Stimulated activated CD8-positive, alpha-beta memory T cell treated with anti-CD3 and anti-CD28 coated beads, Interleukin-15, amount 100 ng/mL, for 4 hours (primary cell): ENCODE measurements around the gene CEACAM21.
"Not testable (repeated sequence)": the region's sequence is repeated elsewhere in the genome, so short reads cannot be mapped to it uniquely, and the experiment has no call there.

ENCODE experiments used
- DNase-seq, 2 donors: peaks; one replicate each; pipeline ENCODE4 v3.0.0-alpha.2; 2020; ENCODE audit warnings: low read depth in 2 of 2

The CEACAM21 gene

DNA sequence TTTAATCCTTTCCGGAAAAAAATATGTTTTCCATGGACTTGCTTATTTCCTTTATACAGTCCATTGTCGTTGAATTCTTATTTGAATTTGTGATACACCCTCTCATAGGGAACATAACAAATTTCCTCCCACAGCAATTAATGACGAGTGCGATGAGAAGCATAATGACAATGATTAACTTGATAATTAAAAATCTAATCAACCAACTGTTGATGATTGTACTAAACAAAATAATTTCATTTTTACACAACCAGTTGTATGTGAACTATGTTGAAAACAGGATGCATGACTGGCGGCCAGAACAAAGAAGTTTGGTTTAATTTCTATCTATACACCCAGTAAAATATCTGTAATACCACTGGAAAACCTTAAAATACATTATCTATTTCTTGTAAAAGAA, 26.1 kb upstream of the CEACAM21 start:
- DNase-seq, result no peak

- DNase-seq, result no peak
These were observed 24.8 kb upstream of the CEACAM21 start for GRCh38 chr19:41551212-41551610.

DNA sequence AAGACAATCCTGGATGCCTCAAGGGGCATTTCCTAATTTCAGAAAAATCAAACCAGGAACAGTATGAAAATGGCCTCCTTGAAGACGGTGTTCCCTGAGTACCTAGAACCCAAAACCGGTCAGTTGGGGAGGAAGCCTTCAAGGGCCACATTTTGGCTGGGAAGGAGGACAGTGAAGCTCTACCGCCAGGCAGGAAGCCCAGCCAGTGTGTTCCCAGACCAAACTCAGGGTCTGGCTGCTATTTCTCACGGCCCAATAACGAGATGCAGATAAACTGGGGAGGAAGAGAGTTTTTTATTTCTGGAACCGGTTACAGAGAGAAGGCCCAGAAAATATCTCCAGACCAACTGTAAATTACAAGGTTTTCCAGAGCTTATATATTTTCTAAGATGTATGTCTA, 24.3 kb upstream of the CEACAM21 start:
- no peak for DNase-seq

- no peak for DNase-seq
These were observed 23.4 kb upstream of the CEACAM21 start for GRCh38 chr19:41552558-41552957.

DNA sequence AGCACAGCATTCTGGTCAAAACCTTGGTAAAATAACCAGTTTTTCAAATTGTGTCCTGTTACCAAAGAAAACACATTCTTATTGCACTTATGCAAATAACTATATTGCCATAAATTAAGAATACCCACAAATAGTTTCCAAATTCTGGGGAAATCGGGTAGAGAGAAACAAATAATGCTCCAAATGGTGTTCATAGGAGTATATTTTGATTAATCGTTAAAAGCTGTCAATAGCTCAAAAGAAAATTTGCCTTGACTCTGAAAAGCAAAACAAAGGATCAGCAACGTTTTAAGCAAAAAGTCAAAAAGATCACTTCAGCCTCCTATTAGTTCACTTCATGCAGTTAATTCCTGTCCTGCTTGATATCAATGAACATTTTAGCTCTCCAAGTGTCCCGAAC, 22.2 kb upstream of the CEACAM21 start:
- DNase-seq, result no peak

- no peak for DNase-seq
These were observed 21.1 kb upstream of the CEACAM21 start for GRCh38 chr19:41554907-41555306.

DNA sequence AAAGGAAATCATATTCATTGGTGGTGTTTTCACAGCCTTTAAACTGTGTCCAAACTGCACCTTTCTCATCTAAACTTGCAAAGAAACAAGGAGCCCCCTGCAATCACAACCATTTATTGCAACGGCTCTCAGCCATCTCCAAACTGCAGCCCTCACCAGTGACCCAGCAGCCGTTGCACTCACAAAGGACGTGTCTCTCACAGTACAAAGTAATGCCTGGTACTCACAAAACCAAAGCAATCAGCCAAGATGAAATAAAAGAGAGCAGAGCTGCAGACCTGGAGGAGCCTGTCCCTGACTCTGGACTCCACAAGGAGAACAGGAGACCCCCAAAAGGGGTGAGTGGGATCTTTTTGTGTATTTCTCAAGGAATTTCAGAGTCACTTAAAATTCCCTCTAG, 20.2 kb upstream of the CEACAM21 start:
- DNase-seq, result no peak

GRCh38 chr19:41563854-41564514, 12.0 kb upstream of the CEACAM21 start:
- DNase-seq, result no peak

- no peak for DNase-seq
These were observed 11.2 kb upstream of the CEACAM21 start for GRCh38 chr19:41564515-41565378.

DNA sequence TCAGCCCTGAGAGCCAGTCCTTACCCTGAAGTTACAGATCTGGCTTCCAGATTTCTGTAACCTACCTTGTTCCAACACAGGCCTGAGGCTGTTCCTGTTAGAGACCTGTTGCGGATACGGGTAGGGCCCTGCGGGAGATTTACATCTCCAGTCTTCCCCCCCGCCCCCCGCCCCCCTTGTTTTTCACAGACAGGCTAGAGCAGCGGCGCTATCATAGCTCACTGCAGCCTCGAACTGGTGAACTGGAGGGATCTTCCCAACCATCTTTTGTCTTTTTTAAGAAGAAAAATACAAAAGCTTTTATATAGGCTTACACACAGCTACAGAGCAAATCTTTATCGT, 10.6 kb upstream of the CEACAM21 start:
- DNase-seq, result no peak

DNA sequence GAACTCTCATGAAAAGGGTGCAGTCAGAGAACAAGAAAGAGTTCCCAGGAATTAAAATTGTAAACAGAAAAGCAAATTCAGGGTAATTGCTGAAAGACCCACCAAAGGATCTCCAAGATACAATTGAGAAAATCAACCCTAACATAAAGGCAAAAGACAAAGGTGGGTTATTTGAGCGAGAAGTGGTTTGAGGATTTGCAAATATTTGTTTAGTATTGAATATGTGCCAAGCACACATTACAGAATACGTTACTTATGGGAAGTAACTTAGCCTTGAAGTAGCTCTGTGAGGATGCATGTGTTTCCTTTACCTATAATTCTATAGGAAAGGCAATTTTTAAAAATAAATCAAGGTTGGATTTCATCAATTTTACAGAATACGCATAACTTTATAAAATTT, 10.0 kb upstream of the CEACAM21 start:
- DNase-seq, result no peak

DNA sequence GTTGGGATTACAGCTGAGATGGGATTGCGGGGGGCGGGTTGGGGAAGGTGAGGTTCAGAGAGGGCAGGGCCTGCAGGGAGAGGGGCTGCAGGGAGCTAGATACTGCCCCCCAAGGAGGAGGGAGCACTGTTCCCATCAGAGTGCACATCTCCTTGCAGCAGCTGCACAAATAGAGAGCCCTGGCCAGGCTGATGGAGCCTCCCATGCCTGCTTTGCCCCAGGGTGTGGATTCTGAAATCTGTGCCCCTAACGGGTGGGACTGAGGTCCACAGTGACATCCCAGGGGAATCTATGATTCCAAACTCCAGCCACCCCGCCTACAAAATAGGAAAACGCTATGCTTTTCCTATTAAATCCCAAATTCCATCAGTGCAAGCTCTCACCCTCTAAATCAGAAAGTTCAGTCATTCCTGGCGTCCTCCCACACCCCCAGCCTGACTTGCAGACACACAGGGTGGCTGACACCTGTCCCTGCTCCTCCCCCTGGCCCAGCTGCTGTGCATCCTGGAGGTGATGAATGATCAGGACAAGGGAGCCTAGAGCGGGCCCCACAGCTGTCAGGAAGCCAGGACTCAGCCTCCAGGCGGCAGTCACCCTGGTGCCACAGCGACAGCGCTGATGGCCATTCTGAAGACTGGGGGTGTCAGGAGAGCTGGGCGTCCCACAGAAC, 6.3 kb upstream of the CEACAM21 start:
- no peak for DNase-seq

GRCh38 chr19:41570179-41570578, 5.8 kb upstream of the CEACAM21 start:
- DNase-seq, result no peak

DNA sequence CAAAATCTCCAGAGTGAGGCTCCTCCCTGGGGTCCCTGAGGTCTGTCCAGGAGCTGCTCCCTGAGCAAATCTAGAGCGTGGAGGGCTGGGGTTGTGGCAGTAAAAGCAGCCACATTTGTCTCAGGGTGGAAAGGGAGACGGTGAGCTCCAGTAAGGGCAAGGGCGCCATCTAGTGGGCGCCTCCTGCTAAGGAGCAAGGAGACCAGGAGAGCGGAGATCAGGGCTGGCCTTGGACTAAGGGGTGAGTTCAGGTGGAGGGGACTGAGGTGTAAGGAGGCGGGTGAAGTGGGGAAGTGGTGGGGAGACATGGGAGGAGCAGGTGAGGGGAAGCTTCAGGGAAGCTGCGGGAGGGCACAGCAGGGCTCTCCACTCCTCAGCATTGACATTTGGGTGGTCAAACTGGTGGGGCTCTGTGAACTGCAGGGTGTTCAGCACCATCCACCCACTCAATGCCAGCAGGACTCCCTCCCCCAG, 5.3 kb upstream of the CEACAM21 start:
- peak; percentile 61 for DNase-seq

DNA sequence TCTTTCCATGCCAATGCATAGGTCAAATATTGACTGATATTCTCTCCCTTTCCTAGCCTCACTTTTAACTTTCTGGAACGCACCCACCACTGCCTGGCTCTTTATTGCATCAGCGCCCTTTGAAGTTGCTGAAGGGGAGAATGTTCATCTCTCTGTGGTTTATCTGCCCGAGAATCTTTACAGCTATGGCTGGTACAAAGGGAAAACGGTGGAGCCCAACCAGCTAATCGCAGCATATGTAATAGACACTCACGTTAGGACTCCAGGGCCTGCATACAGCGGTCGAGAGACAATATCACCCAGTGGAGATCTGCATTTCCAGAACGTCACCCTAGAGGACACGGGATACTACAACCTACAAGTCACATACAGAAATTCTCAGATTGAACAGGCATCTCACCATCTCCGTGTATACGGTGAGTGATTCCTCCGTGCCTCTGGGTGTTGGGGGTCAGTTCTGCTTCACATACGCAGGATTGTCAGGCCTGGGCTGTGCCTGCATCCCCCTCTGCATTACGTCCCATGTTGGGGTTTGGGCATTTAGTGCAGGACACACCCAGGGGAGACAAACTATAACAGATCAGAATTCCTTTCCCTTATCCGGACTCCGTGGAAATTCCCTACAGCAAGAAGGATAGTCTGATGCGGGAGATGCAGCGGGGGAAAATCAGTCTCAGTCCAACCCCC, 1.3 kb downstream of the CEACAM21 start:
- DNase-seq, result no peak

DNA sequence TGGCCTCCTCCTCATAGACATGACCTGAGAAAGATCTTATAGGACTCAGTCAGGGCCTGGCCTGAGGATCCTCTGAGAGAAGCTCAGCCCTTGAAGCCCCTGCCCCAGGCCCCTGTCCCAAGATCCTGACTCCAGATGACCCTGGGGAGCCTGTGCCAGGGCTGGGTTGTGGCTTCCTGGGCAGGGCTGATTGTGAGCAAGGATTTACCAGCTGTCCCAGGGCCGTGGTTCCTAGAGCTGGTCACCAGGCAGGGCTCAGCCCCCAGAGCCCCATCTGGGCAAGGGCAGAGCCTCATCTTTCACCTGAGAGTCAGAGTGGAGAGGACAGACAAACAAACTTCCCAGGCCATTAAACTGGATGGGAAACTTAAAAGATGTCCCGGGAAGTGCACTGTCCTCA, 1.9 kb downstream of the CEACAM21 start:
- DNase-seq, result no peak

DNA sequence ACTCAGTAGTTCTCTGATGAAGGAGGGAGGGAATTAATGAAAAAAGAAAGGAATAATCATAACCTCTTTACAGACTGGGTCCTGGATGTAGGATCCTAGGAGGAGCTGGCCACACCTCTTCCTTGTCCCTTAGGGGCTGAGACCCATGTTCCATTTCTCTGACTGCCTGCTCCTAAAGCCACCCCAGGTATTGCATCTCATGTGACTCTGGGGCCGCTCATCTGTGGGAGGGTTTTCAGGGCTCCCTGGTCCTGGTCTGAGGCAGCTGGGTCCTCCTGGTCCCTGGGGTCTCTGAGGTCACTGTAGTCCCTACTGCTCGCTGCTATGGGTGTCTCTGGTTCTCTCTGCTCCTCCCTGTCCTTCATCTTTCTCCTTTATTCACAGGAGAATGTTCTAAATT, 2.9 kb downstream of the CEACAM21 start:
- no peak for DNase-seq

- not testable (repeated sequence) for DNase-seq
These were observed 5.1 kb downstream of the CEACAM21 start for GRCh38 chr19:41581068-41581467.

GRCh38 chr19:41582577-41583182, 6.7 kb downstream of the CEACAM21 start:
- not testable (repeated sequence) for DNase-seq

GRCh38 chr19:41584260-41584810, 8.4 kb downstream of the CEACAM21 start:
- DNase-seq, result no peak

DNA sequence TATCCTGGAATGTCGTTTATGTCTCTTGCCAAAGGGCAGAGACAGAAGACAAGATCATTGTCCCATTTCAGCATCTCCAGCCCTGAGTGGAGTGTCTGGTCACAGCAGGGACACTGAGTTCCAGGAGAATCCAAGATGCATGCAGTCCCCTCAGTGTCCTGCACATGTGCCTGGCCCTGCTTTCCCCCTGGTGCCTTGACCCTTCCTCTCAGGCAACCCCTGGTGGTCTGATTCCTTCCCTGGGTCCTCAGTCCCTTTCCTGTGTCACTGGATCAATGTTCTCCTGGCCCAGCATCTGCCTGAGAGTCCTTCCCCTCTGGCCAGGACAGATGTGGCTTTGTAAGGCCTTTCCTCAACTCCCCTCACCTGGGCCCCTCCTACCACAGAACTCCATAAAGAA, 9.0 kb downstream of the CEACAM21 start:
- DNase-seq, result no peak
